T-helper 2 cell (primary cell): ENCODE data around the gene MPZL3.
A peak's percentile ranks its signal among the peaks of the same experiment; 100 is the strongest.

ENCODE experiments used
- DNase-seq, 5 experiments: peaks; one replicate each; pipeline versions ENCODE4 v3.0.0 to v3.0.0-alpha.2; 2012 to 2022
- total RNA-seq, 2 donors: gene quantifications; one replicate each; lab custom pipeline; 2026; lab: John Stamatoyannopoulos, UW

MPZL3 gene
- total RNA-seq, result 44.8 to 59.5 reads per million in 2 donors

- DNase-seq, result peak; percentile 36 to 93 (median 80)
Measured at GRCh38 chr11:118251858-118252652, at the start of gene MPZL3. Gene MPZL3 (minus strand): TSS chr11:118252365. CDS start chr11:118252294, 71 bp downstream.

- DNase-seq, result no peak
Measured at GRCh38 chr11:118301600-118302195, 49.5 kb upstream of the MPZL3 start.

GRCh38 chr11:118295815-118296454 is 43.8 kb upstream of the MPZL3 start:
- DNase-seq, result peak in 3 of 5 experiments; percentile 22 to 73 (median 24)

GRCh38 chr11:118295199-118295598 is 43.0 kb upstream of the MPZL3 start:
- DNase-seq, result no peak

- DNase-seq, result no peak
Measured at GRCh38 chr11:118294053-118294452, 41.9 kb upstream of the MPZL3 start.

GRCh38 chr11:118291477-118292135 is 39.4 kb upstream of the MPZL3 start:
- DNase-seq, result no peak

- DNase-seq, result peak in 2 of 5 experiments; percentile 35 to 74
Measured at GRCh38 chr11:118290923-118291322, 38.8 kb upstream of the MPZL3 start.

- DNase-seq, result no peak
Measured at GRCh38 chr11:118289401-118289800, 37.2 kb upstream of the MPZL3 start.

- DNase-seq, result no peak
Measured at GRCh38 chr11:118287006-118287405, 34.8 kb upstream of the MPZL3 start.

GRCh38 chr11:118286545-118286944 is 34.4 kb upstream of the MPZL3 start:
- DNase-seq, result no peak

GRCh38 chr11:118283756-118284350 is 31.7 kb upstream of the MPZL3 start:
- DNase-seq, result no peak

GRCh38 chr11:118283037-118283636 is 31.0 kb upstream of the MPZL3 start:
- DNase-seq, result no peak

- no peak for DNase-seq
Measured at GRCh38 chr11:118282606-118283005, 30.4 kb upstream of the MPZL3 start.

- DNase-seq, result peak in 1 of 5 experiments; percentile 21
Measured at GRCh38 chr11:118281284-118281683, 29.1 kb upstream of the MPZL3 start.

GRCh38 chr11:118277312-118277711 is 25.1 kb upstream of the MPZL3 start:
- peak in 1 of 5 experiments; percentile 16 for DNase-seq

- no peak for DNase-seq
Measured at GRCh38 chr11:118276422-118276821, 24.3 kb upstream of the MPZL3 start.

- DNase-seq, result peak in 1 of 5 experiments; percentile 14
Measured at GRCh38 chr11:118275176-118275575, 23.0 kb upstream of the MPZL3 start.

GRCh38 chr11:118274186-118274585 is 22.0 kb upstream of the MPZL3 start:
- no peak for DNase-seq

GRCh38 chr11:118272001-118272400 is 19.8 kb upstream of the MPZL3 start:
- no peak for DNase-seq

- DNase-seq, result no peak
Measured at GRCh38 chr11:118267486-118267885, 15.3 kb upstream of the MPZL3 start.

- DNase-seq, result no peak
Measured at GRCh38 chr11:118265954-118266353, 13.8 kb upstream of the MPZL3 start.
